KMS-11 (cell line): ENCODE results near the gene FAM193A.

Experiments
- H2AFZ ChIP-seq: fragments of 200-600 bp; sonication (generic); 2 replicates; pipeline ENCODE4 v1.6.1; 2016; ENCODE audit warnings: antibody characterized with exemption, mixed run types, low read depth
- H3K27ac ChIP-seq: fragments of 200-600 bp; sonication (generic); 2 replicates; pipeline ENCODE4 v1.6.1; 2016; ENCODE audit warnings: mild to moderate bottlenecking, mixed run types
- H3K27me3 ChIP-seq: fragments of 200-600 bp; sonication (generic); 2 replicates; pipeline ENCODE4 v1.6.1; 2017; ENCODE audit warnings: mild to moderate bottlenecking, low read depth, mixed run types, moderate library complexity; ENCODE audit not compliant: insufficient read depth
- H3K36me3 ChIP-seq: fragments of 200-600 bp; sonication (generic); 2 replicates; pipeline ENCODE4 v1.6.1; 2017; ENCODE audit warnings: mild to moderate bottlenecking, mixed run types; ENCODE audit not compliant: insufficient read depth
- H3K4me1 ChIP-seq: fragments of 200-600 bp; sonication (generic); 2 replicates; pipeline ENCODE4 v1.6.1; 2016; ENCODE audit warnings: mild to moderate bottlenecking, low read depth, mixed run types; ENCODE audit not compliant: poor library complexity, severe bottlenecking
- H3K4me2 ChIP-seq: fragments of 200-600 bp; sonication (generic); 2 replicates; pipeline ENCODE4 v1.7.0; 2016; ENCODE audit warnings: mild to moderate bottlenecking, mixed run types
- H3K4me3 ChIP-seq: fragments of 200-600 bp; sonication (generic); IDR thresholded peaks from 2 replicates; pipeline ENCODE4 v1.6.1; 2017; ENCODE audit warnings: low read depth, low read length, mixed read lengths; ENCODE audit not compliant: insufficient read depth
- H3K79me2 ChIP-seq: fragments of 200-600 bp; sonication (generic); 2 replicates; pipeline ENCODE4 v1.6.1; 2016; ENCODE audit warnings: low read depth, mixed run types; ENCODE audit not compliant: insufficient read depth
- H3K9ac ChIP-seq: fragments of 200-600 bp; sonication (generic); 2 replicates; pipeline ENCODE4 v1.6.1; 2016; ENCODE audit warnings: mild to moderate bottlenecking, mixed run types
- H4K20me1 ChIP-seq: fragments of 200-600 bp; sonication (generic); 2 replicates; pipeline ENCODE4 v1.6.1; 2016; ENCODE audit warnings: mild to moderate bottlenecking, mixed run types; ENCODE audit not compliant: insufficient read depth
- CTCF ChIP-seq: fragments of 200-600 bp; sonication (generic); conservative IDR thresholded peaks from 2 replicates; pipeline ENCODE4 v1.6.1; 2017; ENCODE audit warnings: low read depth, mild to moderate bottlenecking, antibody characterized with exemption, low read length, moderate library complexity, mixed read lengths

Gene FAM193A

GRCh38 chr4:2646396-2647149, 110.1 kb downstream of the FAM193A start:
- Histone ChIP-seq H3K36me3 (no peaks in the 10 kb centered on the region), H3K27me3 (no peaks in the 10 kb centered on the region), H4K20me1 (no peaks in the 10 kb centered on the region), H3K79me2 (no peaks in the 10 kb centered on the region), H3K27ac (no peak overlapping the region), H3K4me2 (no peak overlapping the region), H3K4me1 (no peaks in the 10 kb centered on the region), H2AFZ (no peak overlapping the region), H3K9ac (no peak overlapping the region), H3K4me3 (no peak overlapping the region)
- no peak for TF ChIP-seq CTCF

GRCh38 chr4:2647403-2648158, 111.1 kb downstream of the FAM193A start:
- no peaks in the 10 kb centered on the region for H3K36me3 ChIP-seq

GRCh38 chr4:2648159-2648814, 111.8 kb downstream of the FAM193A start:
- Histone ChIP-seq H3K36me3 (no peaks in the 10 kb centered on the region), H3K27ac (no peak overlapping the region), H3K4me2 (no peak overlapping the region), H4K20me1 (no peaks in the 10 kb centered on the region), H3K4me1 (no peaks in the 10 kb centered on the region), H2AFZ (no peak overlapping the region), H3K4me3 (no peak overlapping the region), H3K9ac (no peak overlapping the region), H3K27me3 (no peaks in the 10 kb centered on the region), H3K79me2 (no peaks in the 10 kb centered on the region)
- no peak for TF ChIP-seq CTCF

More at GRCh38 chr4:2647403-2648158, 111.1 kb downstream of the FAM193A start:
- no peak overlapping the region for H3K4me2 ChIP-seq
- H3K27me3 ChIP-seq: no peaks in the 10 kb centered on the region
- H3K4me1 ChIP-seq: no peaks in the 10 kb centered on the region
- H2AFZ ChIP-seq: no peak overlapping the region
- no peak overlapping the region for H3K4me3 ChIP-seq
- no peak for TF ChIP-seq CTCF
- H4K20me1 ChIP-seq: no peaks in the 10 kb centered on the region
- H3K27ac ChIP-seq: no peak overlapping the region
- no peaks in the 10 kb centered on the region for H3K79me2 ChIP-seq
- H3K9ac ChIP-seq: no peak overlapping the region

GRCh38 chr4:2649604-2650114, 113.2 kb downstream of the FAM193A start:
- Histone ChIP-seq H3K36me3 (no peaks in the 10 kb centered on the region), H3K4me3 (no peak overlapping the region)
- TF ChIP-seq CTCF: no peak

More at GRCh38 chr4:2649604-2650114, 113.2 kb downstream of the FAM193A start:
- H3K79me2 ChIP-seq: no peaks in the 10 kb centered on the region
- H3K4me2 ChIP-seq: no peak overlapping the region
- no peak overlapping the region for H3K9ac ChIP-seq
- no peaks in the 10 kb centered on the region for H3K27me3 ChIP-seq
- H3K27ac ChIP-seq: no peak overlapping the region
- no peak overlapping the region for H2AFZ ChIP-seq
- H3K4me1 ChIP-seq: no peaks in the 10 kb centered on the region
- H4K20me1 ChIP-seq: no peaks in the 10 kb centered on the region
